HS-27A (cell line): ENCODE measurements around the gene PLEKHG3.
"Not testable (repeated sequence)": the region's sequence is repeated elsewhere in the genome, so short reads cannot be mapped to it uniquely, and the experiment has no call there.

Source experiments
- DNase-seq: peaks from one replicate; pipeline ENCODE4 v3.0.0-alpha.2; 2012; ENCODE audit warnings: low read depth, missing footprints

PLEKHG3 gene

GRCh38 chr14:64704143-64704742 lies at the start of gene PLEKHG3:
PLEKHG3 (plus strand) TSS chr14:64704424; CDS start chr14:64727632, 23,208 bp downstream.
- DNase-seq: no peak

- DNase-seq: no peak
These were observed 49.3 kb upstream of the PLEKHG3 start for GRCh38 chr14:64654901-64655300.

- DNase-seq: no peak
These were observed 47.2 kb upstream of the PLEKHG3 start for GRCh38 chr14:64656986-64657385.

- no peak for DNase-seq
These were observed 46.0 kb upstream of the PLEKHG3 start for GRCh38 chr14:64658201-64658600.

- DNase-seq: not testable (repeated sequence)
These were observed 45.4 kb upstream of the PLEKHG3 start for GRCh38 chr14:64658700-64659264.

GRCh38 chr14:64659366-64659765 lies 44.9 kb upstream of the PLEKHG3 start:
- DNase-seq: no peak

- DNase-seq: no peak
These were observed 41.0 kb upstream of the PLEKHG3 start for GRCh38 chr14:64663174-64663573.

DNA sequence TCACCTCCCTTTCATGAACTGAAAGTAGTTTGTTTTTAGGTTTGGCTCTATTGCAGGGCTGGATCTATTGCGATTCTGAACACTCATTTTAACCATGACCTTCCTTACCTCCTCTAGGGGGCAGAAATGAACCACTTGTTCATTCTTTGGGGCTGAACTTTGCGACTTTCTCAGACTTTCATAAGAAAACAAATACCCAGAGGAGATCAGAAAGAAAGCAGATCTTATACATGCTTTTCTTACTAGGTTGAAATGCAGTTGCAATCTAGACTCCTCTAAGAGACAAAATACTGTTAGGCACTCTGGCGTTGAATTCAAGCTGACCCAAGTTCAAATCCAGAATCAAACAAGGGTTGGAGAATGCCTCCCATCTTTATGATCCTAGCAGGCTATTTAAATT lies 32.6 kb upstream of the PLEKHG3 start:
- no peak for DNase-seq

DNA sequence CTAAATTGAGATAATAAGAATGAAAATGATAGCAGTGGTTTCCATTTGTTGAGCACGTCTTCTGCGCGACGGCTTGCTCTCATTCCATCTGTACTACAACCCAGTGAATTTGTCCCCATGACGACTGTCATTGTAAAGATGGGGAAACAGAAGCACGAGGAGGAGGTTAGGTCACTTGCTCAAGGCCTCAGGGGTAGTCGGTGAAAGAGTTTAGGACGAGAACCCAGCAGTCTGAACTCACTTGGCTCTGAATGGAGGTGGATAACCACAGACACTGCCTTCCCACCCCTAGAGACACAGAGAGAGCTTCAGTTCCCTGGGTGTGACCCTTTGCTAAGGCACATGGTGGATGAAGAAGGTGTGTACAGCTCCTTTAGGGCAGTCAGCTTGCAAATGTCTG lies 30.9 kb upstream of the PLEKHG3 start:
- no peak for DNase-seq

- no peak for DNase-seq
These were observed 30.5 kb upstream of the PLEKHG3 start for GRCh38 chr14:64673748-64674147.

DNA sequence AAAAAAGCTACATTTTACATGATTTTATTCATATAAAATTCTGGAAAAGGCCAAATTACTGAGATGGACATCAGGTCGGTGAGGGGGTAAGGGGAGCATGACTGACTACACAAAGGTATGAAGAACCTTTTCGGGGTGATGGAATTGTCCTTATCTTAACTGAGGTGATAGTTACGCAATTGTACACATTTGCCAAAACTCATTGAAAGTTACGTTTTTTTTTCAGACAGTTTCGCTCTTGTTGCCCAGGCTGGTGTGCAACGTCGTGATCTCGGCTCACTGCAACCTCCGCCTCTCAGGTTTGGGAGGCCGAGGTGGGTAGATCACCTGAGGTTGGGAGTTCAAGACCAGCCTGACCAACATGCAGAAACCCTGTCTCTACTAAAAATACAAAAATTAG lies 29.4 kb upstream of the PLEKHG3 start:
- no peak for DNase-seq

- DNase-seq: no peak
These were observed 28.9 kb upstream of the PLEKHG3 start for GRCh38 chr14:64675312-64675711.

- DNase-seq: no peak
These were observed 27.7 kb upstream of the PLEKHG3 start for GRCh38 chr14:64676410-64677008.

DNA sequence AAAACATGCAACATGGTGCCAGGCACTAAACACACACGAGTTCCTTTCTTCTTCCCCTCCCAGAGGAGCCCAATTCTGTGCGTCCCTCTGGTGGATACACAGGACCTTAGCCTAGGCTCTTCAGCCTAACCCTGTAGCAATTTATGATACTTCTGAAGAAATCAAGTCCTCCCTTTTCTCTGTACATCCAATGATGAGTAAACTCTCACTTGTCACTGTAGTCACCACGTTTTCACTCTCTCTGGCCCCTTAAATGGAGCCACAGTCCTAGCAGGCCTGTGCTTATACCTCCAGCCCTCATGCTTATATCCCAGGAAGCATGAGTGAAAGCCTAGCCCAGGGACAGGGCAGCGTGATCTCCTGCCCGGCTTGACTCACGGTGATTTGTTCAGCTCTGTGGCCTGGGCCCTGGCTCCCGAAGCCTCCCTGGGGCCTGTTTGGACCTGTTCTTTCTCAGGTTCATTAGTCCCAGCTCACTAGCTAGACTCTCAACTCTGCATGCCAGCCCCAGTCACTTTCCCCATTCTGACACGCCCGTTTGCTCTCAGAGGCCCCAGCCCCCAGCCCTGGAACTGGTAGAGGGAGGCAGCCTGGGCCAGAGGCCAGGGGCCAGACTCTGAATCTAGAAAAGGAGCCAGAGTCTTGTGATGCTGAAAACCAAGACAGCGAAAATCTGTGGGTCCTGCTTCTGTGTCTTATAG lies 24.1 kb upstream of the PLEKHG3 start:
- DNase-seq: no peak

- DNase-seq: no peak
These were observed 23.5 kb upstream of the PLEKHG3 start for GRCh38 chr14:64680714-64681065.

GRCh38 chr14:64681796-64682710 lies 22.2 kb upstream of the PLEKHG3 start:
- DNase-seq: no peak

GRCh38 chr14:64682843-64683242 lies 21.4 kb upstream of the PLEKHG3 start:
- no peak for DNase-seq

DNA sequence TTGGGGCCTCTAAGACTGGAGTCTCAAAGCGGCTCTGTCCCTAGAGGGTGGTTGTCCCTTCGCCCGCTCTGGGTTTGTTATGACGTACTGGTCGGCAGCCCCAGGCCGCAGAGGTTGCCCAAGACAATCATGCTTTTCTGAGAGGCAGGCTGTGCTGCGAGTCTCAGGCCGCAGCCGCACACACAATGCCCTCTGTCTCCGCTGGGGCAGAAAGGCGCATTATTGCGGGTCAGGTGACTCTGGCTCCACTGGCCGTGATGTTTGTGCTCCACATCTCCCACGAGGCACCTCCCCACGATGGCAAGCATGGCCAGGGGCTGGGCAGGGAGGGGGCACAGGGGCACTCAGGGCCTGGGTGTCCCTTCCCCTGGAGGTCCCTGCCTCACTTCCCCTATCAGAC lies 21.0 kb upstream of the PLEKHG3 start:
- DNase-seq: no peak

DNA sequence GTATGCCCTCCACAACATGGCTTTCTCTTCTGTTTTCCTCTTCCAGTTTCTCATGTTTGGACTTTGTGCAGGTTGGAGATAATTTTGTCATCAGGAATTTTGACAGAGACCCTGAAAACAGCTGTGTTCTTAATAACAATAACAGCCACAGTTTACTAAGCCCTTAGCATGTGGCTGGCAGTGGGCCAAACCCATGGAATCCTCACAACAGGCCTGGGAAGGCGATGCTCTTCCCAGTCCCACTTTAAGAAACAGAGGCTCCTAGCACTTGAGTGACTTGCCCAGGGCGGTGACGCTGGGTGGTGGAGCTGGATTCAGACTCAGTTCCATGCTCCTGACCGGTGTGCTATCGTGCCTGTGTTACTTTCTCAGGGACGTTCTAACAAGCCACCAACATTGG lies 20.1 kb upstream of the PLEKHG3 start:
- DNase-seq: no peak

- DNase-seq: no peak
These were observed 18.6 kb upstream of the PLEKHG3 start for GRCh38 chr14:64685371-64686281.

- no peak for DNase-seq
These were observed 18.0 kb upstream of the PLEKHG3 start for GRCh38 chr14:64686282-64686615.
